GM12878 (cell line): ENCODE results near the gene PTPRC. TPM values are rescaled to one million over a fixed set of nuclear protein-coding genes. Genes with fewer than 3 reads are reported as not detected.

Experiments
- ATAC-seq: fragments of 200-7000 bp; cut with Tn5 transposase; 3 replicates; pipeline ENCODE4 v1.9.1; 2020; ENCODE audit warnings: mild to moderate bottlenecking, moderate library complexity
- BruUV-seq: library from RNA; stranded (reverse); fragments of 400-500 nt; replicated peaks from 2 replicates; lab custom pipeline; 2021; lab: Mats Ljungman, UMichigan
- CTCF ChIA-PET: fragments of 300-600 bp; sonication (Branson Sonifier 250); formaldehyde crosslinking; extraction: SDS; loops from one replicate; lab custom pipeline; 2021; ENCODE audit warnings: inconsistent platforms; lab: Yijun Ruan, JAX
- POLR2A ChIA-PET: fragments of 350-600 bp; formaldehyde crosslinking; extraction: SDS; loops from one replicate; lab custom pipeline; 2021; ENCODE audit warnings: inconsistent platforms; lab: Charles Lee
- RAD21 ChIA-PET: fragments of 300-600 bp; sonication (Branson Sonifier 250); formaldehyde crosslinking; loops from one replicate; lab custom pipeline; 2023; ENCODE audit warnings: antibody characterized with exemption; ENCODE audit not compliant: unreplicated experiment; lab: Charles Lee
- SMC1A ChIA-PET: fragments of 300-600 bp; sonication (Branson Sonifier 250); formaldehyde crosslinking; loops from one replicate; lab custom pipeline; 2023; ENCODE audit not compliant: unreplicated experiment, uncharacterized antibody; lab: Charles Lee
- DNase-seq: peaks from one replicate; pipeline ENCODE4 v3.0.0-alpha.2; 2011; ENCODE audit warnings: low read depth, low spot score
- FAIRE-seq: peaks from 3 replicates; lab custom pipeline; 2011; peaks lifted over from hg19 to GRCh38; lab: Jason Lieb, UNC
- H2AFZ ChIP-seq: 2 replicates; pipeline ENCODE4 v1.6.0; 2011; ENCODE audit warnings: low read depth, low read length, control low read depth; ENCODE audit not compliant: control insufficient read depth
- H3K27ac ChIP-seq: 2 replicates; pipeline ENCODE4 v1.5.1; 2011; ENCODE audit warnings: control low read depth; ENCODE audit not compliant: control insufficient read depth, insufficient read depth
- H3K27me3 ChIP-seq, 2 experiments: replicated peaks in 1 of 2; 2 replicates each; pipeline versions ENCODE4 v1.6.0 to v1.6.1; 2011; ENCODE audit warnings: low read length in 1 of 2; ENCODE audit not compliant: control insufficient read depth in 2 of 2, insufficient read depth in 2 of 2
- H3K36me3 ChIP-seq, 2 experiments: 2 replicates each; pipeline ENCODE4 v1.5.1; 2011; ENCODE audit warnings: low read length in 1 of 2; ENCODE audit not compliant: control insufficient read depth in 2 of 2, insufficient read depth in 2 of 2
- H3K4me1 ChIP-seq: 2 replicates; pipeline ENCODE4 v1.6.1; 2011; ENCODE audit warnings: mild to moderate bottlenecking, low read length, moderate library complexity, mixed read lengths; ENCODE audit not compliant: control insufficient read depth, insufficient read depth
- H3K4me2 ChIP-seq: 2 replicates; pipeline ENCODE4 v1.6.0; 2011; ENCODE audit warnings: control low read depth; ENCODE audit not compliant: control insufficient read depth, insufficient read depth
- H3K4me3 ChIP-seq: fragments of 200-600 bp; sonication (generic); 2 replicates; pipeline ENCODE4 v1.5.1; 2016
- H3K79me2 ChIP-seq: 2 replicates; pipeline ENCODE4 v1.6.0; 2011; ENCODE audit warnings: low read length; ENCODE audit not compliant: control insufficient read depth, insufficient read depth
- H3K9ac ChIP-seq: 2 replicates; pipeline ENCODE4 v1.8.0; 2011; ENCODE audit warnings: low read length, control low read depth, mixed read lengths; ENCODE audit not compliant: control insufficient read depth, insufficient read depth
- H3K9me3 ChIP-seq: replicated peaks from 3 replicates; pipeline ENCODE4 v1.5.1; 2011; ENCODE audit warnings: mild to moderate bottlenecking, low read length; ENCODE audit not compliant: control insufficient read depth, insufficient read depth
- H4K20me1 ChIP-seq: 2 replicates; pipeline ENCODE4 v1.6.0; 2011; ENCODE audit not compliant: control insufficient read depth, insufficient read depth
- CEBPB ChIP-seq, 2 experiments: fragments of 150-350 bp in 1 of 2; IDR thresholded peaks; 2 replicates each; pipeline ENCODE4 v1.6.1; 2012 to 2014; ENCODE audit warnings: low read depth in 2 of 2, low read length in 2 of 2, borderline replicate concordance in 1 of 2, inconsistent platforms in 1 of 2
- CHD4 ChIP-seq: fragments of 200-600 bp; sonication (generic); IDR thresholded peaks from 2 replicates; pipeline ENCODE4 v1.6.1; 2016; ENCODE audit warnings: mild to moderate bottlenecking
- EGR1 ChIP-seq, 2 experiments: IDR thresholded peaks; 1 replicate in 1 of 2; 2 replicates in 1 of 2; pipeline ENCODE4 v1.6.1; 2011 to 2012; ENCODE audit warnings: low read depth in 2 of 2, low read length in 2 of 2, borderline replicate concordance in 1 of 2, mild to moderate bottlenecking in 1 of 2, moderate library complexity in 1 of 2
- HDAC6 ChIP-seq: fragments of 200-600 bp; sonication (generic); IDR thresholded peaks from one replicate; pipeline ENCODE4 v1.8.0; 2017; ENCODE audit warnings: antibody characterized with exemption; ENCODE audit not compliant: unreplicated experiment
- MEF2A ChIP-seq: IDR thresholded peaks from 2 replicates; pipeline ENCODE4 v1.6.1; 2011; ENCODE audit warnings: low read depth, mild to moderate bottlenecking, low read length, moderate library complexity; ENCODE audit not compliant: insufficient read depth
- NR2F1 ChIP-seq: fragments of 450-650 bp; conservative IDR thresholded peaks from 2 replicates; pipeline ENCODE4 v1.6.1; 2017; ENCODE audit warnings: mild to moderate bottlenecking
- RELB ChIP-seq: fragments of 450-650 bp; IDR thresholded peaks from 2 replicates; pipeline ENCODE4 v1.6.1; 2017; ENCODE audit warnings: low read depth, mild to moderate bottlenecking, moderate library complexity
- TARDBP ChIP-seq: IDR thresholded peaks from 2 replicates; pipeline ENCODE4 v1.6.1; 2016; ENCODE audit warnings: borderline replicate concordance
- ZBTB11 ChIP-seq: fragments of 450-650 bp; formaldehyde crosslinking; IDR thresholded peaks from 2 replicates; pipeline ENCODE4 v1.5.0; 2022; ENCODE audit warnings: mild to moderate bottlenecking, missing genetic modification characterization
- ZNF24 ChIP-seq: fragments of 450-650 bp; IDR thresholded peaks from 2 replicates; pipeline ENCODE4 v1.6.1; 2017; ENCODE audit warnings: antibody characterized with exemption, mild to moderate bottlenecking
- ZNF622 ChIP-seq: fragments of 450-650 bp; IDR thresholded peaks from 2 replicates; pipeline ENCODE4 v1.6.1; 2017; ENCODE audit warnings: mild to moderate bottlenecking, inconsistent platforms
- ZNF687 ChIP-seq: fragments of 450-650 bp; IDR thresholded peaks from 2 replicates; pipeline ENCODE4 v1.6.1; 2017; ENCODE audit warnings: mild to moderate bottlenecking, moderate library complexity
- WGBS: methylation state at CpG from one replicate; pipeline ENCODE4 v1.1.6; 2016; ENCODE audit warnings: low lambda C conversion rate; ENCODE audit not compliant: insufficient replicate concordance, insufficient coverage; ENCODE audit errors: missing lambda C conversion rate; 5-methylcytosine and 5-hydroxymethylcytosine counted together
- in situ Hi-C: fragments of 300-500 bp; cut with MboI; formaldehyde crosslinking; loops from 9 replicates; pipeline ENCODE4 v1.14.3; 2018; ENCODE audit warnings: mixed read lengths
- intact Hi-C: fragments of 100-400 bp; cut with micrococcal nuclease; formaldehyde crosslinking; loops from one replicate; pipeline ENCODE4 v1.14.2; 2022; ENCODE audit not compliant: unreplicated experiment
- polyA plus RNA-seq, 11 experiments: library from polyadenylated mRNA; depleted of rRNA in 4 of 11; unstranded in 6 of 11; stranded (reverse) in 5 of 11; fragments of >200 nt; fragmentation: Nextera tagmentation in 4 of 11; fragmentation: Illumina TruSeq in 1 of 11; extraction: Ambion mirVana in 4 of 11; extraction: Trizol in 1 of 11; gene quantifications; 1 replicate in 1 of 11; 2 replicates in 10 of 11; pipeline versions ENCODE4 v1.2.1 to v1.2.3, GENCODE V29; 2011 to 2016; ENCODE audit warnings: inconsistent platforms in 2 of 11, missing spikeins in 2 of 11, low read depth in 1 of 11
- total RNA-seq, 4 experiments: library from RNA; depleted of rRNA in 3 of 4; stranded (reverse); fragments of >200 nt in 3 of 4; fragmentation: Illumina TruSeq in 1 of 4; extraction: Trizol in 1 of 4; gene quantifications; 2 replicates each; pipeline versions ENCODE4 v1.2.1 to v1.2.3, GENCODE V29; 2013 to 2021

Gene PTPRC
- total and polyA plus RNA-seq, 10 of the 15 experiments (the other 5 are each of a cell fraction or from before 2014, with no cell fraction given) = 72.9 to 221 (median 118) TPM

GRCh38 chr1:198597690-198598430, 41.0 kb upstream of the PTPRC start:
- Histone ChIP-seq H4K20me1 (no peaks in the 10 kb centered on the region), H3K36me3 (no peaks in the 10 kb centered on the region), H3K9me3 (peaks cover 11% of the 10 kb centered on the region), H3K27ac (peak overlapping the region; percentile 81), H3K9ac (peak overlapping the region; percentile 64), H3K27me3 (no peaks in the 10 kb centered on the region), H3K79me2 (no peaks in the 10 kb centered on the region; the same call in 1 of the 2 replicates), H3K4me2 (peak overlapping the region; percentile 82), H3K4me1 (peaks cover 27% of the 10 kb centered on the region), H2AFZ (peak overlapping the region; percentile 61), H3K4me3 (peak overlapping the region; percentile 24; the same call in 1 of the 2 replicates)
- in situ Hi-C loops (no loop called here), intact Hi-C loops (loop anchor here (1.0 to 5.0 kb wide), 5 partner anchors 23 to 435 kb away; no protein-coding TSS in a partner anchor)
- ChIA-PET CTCF (interaction anchor here (0.5 to 4.4 kb wide), 12 partner anchors 19 to 126 kb away, joined by 3 to 43 read pairs (median 3); no protein-coding TSS in a partner anchor), POLR2A (interaction anchor here (0.6 to 3.0 kb wide), 11 partner anchors 8 to 1822 kb away, joined by 3 to 36 read pairs (median 6); no protein-coding TSS in a partner anchor), SMC1A (interaction anchor here (0.6 to 7.8 kb wide), 31 partner anchors 9 to 492 kb away, joined by 3 to 90 read pairs (median 7); partner anchors contain the start of gene PTPRC), RAD21 (interaction anchor here (0.6 to 7.6 kb wide), 30 partner anchors 9 to 576 kb away, joined by 3 to 150 read pairs (median 5); partner anchors contain the start of gene PTPRC)
- FAIRE-seq = no peak
- BruUV-seq = no TSS peak
- DNase-seq = no peak
- ATAC-seq = peak; percentile 66
- 0% methylated on average over 7 of the region's 7 CpGs for WGBS
- TF ChIP-seq EGR1 (IDR thresholded peaks at IDR 0.05; ENCODE audit: borderline replicate concordance in 1 of 2, low read depth in 2 of 2, low read length in 2 of 2) (no peak), CHD4 (no peak), NR2F1 (no peak), ZBTB11 (no peak), HDAC6 (no peak), CEBPB (IDR thresholded peaks at IDR 0.05; ENCODE audit: borderline replicate concordance in 1 of 2, low read depth in 2 of 2, low read length in 2 of 2) (no peak), MEF2A (no peak), ZNF24 (0 out of 2 replicates have a peak, but pooled peaks have one; percentile 8), ZNF687 (peak; percentile 53; the same call in 1 of the 2 replicates), ZNF622 (no peak), RELB (peak; percentile 21; the same call in 1 of the 2 replicates), TARDBP (no peak)
